Hepatocyte (in vitro differentiated cells): Measurements from ENCODE around the gene SDK1. TPM values are rescaled to one million over a fixed set of nuclear protein-coding genes. Genes with fewer than 3 reads are reported as not detected.

Experiments
- DNase-seq: peaks from one replicate; pipeline ENCODE4 v3.0.0-alpha.2; 2016; ENCODE audit warnings: low spot score
- H2AFZ ChIP-seq: fragments of 200-600 bp; sonication (generic); 2 replicates; pipeline ENCODE4 v1.6.0; 2016; ENCODE audit warnings: antibody characterized with exemption, mild to moderate bottlenecking
- H3K27ac ChIP-seq: fragments of 200-600 bp; sonication (generic); 2 replicates; pipeline ENCODE4 v1.5.1; 2016; ENCODE audit warnings: mild to moderate bottlenecking
- H3K27me3 ChIP-seq: fragments of 200-600 bp; sonication (generic); 2 replicates; pipeline ENCODE4 v1.6.1; 2016
- H3K36me3 ChIP-seq: fragments of 200-600 bp; sonication (generic); replicated peaks from 2 replicates; pipeline ENCODE4 v1.5.1; 2016; ENCODE audit warnings: low read depth; ENCODE audit not compliant: insufficient read depth
- H3K4me1 ChIP-seq: fragments of 200-600 bp; sonication (generic); 2 replicates; pipeline ENCODE4 v1.5.1; 2016; ENCODE audit warnings: mild to moderate bottlenecking, moderate library complexity; ENCODE audit not compliant: insufficient read depth
- H3K4me2 ChIP-seq: fragments of 200-600 bp; sonication (generic); 2 replicates; pipeline ENCODE4 v1.6.0; 2016
- H3K4me3 ChIP-seq: fragments of 200-600 bp; sonication (generic); 2 replicates; pipeline ENCODE4 v1.5.1; 2016; ENCODE audit warnings: mild to moderate bottlenecking
- H3K79me2 ChIP-seq: fragments of 200-600 bp; sonication (generic); 2 replicates; pipeline ENCODE4 v1.6.0; 2017; ENCODE audit warnings: mild to moderate bottlenecking
- H3K9me2 ChIP-seq: fragments of 200-600 bp; sonication (generic); replicated peaks from 2 replicates; pipeline ENCODE4 v1.6.0; 2017; ENCODE audit warnings: mild to moderate bottlenecking; ENCODE audit not compliant: insufficient read depth
- H3K9me3 ChIP-seq: fragments of 200-600 bp; sonication (generic); 2 replicates; pipeline ENCODE4 v1.5.1; 2016; ENCODE audit warnings: low read depth, mild to moderate bottlenecking
- H4K20me1 ChIP-seq: fragments of 200-600 bp; sonication (generic); 2 replicates; pipeline ENCODE4 v1.6.0; 2016; ENCODE audit warnings: mild to moderate bottlenecking; ENCODE audit not compliant: insufficient read depth, poor library complexity, severe bottlenecking
- CTCF ChIP-seq: fragments of 200-600 bp; sonication (generic); IDR thresholded peaks from 2 replicates; pipeline ENCODE4 v1.5.1; 2016; ENCODE audit warnings: antibody characterized with exemption, mild to moderate bottlenecking; ENCODE audit not compliant: poor library complexity
- EZH2 ChIP-seq: fragments of 200-600 bp; sonication (generic); IDR thresholded peaks from 2 replicates; pipeline ENCODE4 v1.6.1; 2016; ENCODE audit warnings: antibody characterized with exemption, mild to moderate bottlenecking, borderline replicate concordance
- EZH2phosphoT487 ChIP-seq: fragments of 200-600 bp; sonication (generic); IDR thresholded peaks from one replicate; pipeline ENCODE4 v1.6.1; 2018; ENCODE audit warnings: antibody characterized with exemption, mild to moderate bottlenecking, low read depth, moderate library complexity; ENCODE audit not compliant: unreplicated experiment, severe bottlenecking
- WGBS: methylation state at CpG from one replicate; pipeline ENCODE4 v1.1.6; 2016; ENCODE audit warnings: low lambda C conversion rate; ENCODE audit errors: missing lambda C conversion rate; 5-methylcytosine and 5-hydroxymethylcytosine counted together
- polyA plus RNA-seq: library from polyadenylated mRNA; unstranded; fragments of >200 nt; fragmentation: Nextera tagmentation; extraction: Ambion mirVana; gene quantifications from 2 replicates; pipeline ENCODE4 v1.2.1, GENCODE V29; 2016
- total RNA-seq: library from RNA; depleted of rRNA; stranded (reverse); fragments of >200 nt; gene quantifications from 2 replicates; pipeline ENCODE4 v1.2.3, GENCODE V29; 2014

Gene SDK1
- total and polyA plus RNA-seq, 2 experiments from 2014 or later, result 4.3 to 10.0 TPM

GRCh38 chr7:3272691-3273141 lies 28.3 kb upstream of the SDK1 start:
- H3K4me2 ChIP-seq, result no peak overlapping the region
- DNase-seq, result peak; percentile 22
- WGBS, result 80% methylated on average over 2 of the region's 2 CpGs
- H3K36me3 ChIP-seq, result no peaks in the 10 kb centered on the region
- H3K79me2 ChIP-seq, result no peaks in the 10 kb centered on the region
- TF ChIP-seq EZH2phosphoT487 (no peak), CTCF (no peak), EZH2 (no peak)
- no peaks in the 10 kb centered on the region for H4K20me1 ChIP-seq
- no peak overlapping the region for H2AFZ ChIP-seq
- H3K4me1 ChIP-seq, result no peaks in the 10 kb centered on the region
- H3K27ac ChIP-seq, result no peak overlapping the region
- H3K27me3 ChIP-seq, result no peaks in the 10 kb centered on the region
- no peaks in the 10 kb centered on the region for H3K9me3 ChIP-seq
- no peak overlapping the region for H3K4me3 ChIP-seq
- H3K9me2 ChIP-seq, result no peaks in the 10 kb centered on the region

DNA sequence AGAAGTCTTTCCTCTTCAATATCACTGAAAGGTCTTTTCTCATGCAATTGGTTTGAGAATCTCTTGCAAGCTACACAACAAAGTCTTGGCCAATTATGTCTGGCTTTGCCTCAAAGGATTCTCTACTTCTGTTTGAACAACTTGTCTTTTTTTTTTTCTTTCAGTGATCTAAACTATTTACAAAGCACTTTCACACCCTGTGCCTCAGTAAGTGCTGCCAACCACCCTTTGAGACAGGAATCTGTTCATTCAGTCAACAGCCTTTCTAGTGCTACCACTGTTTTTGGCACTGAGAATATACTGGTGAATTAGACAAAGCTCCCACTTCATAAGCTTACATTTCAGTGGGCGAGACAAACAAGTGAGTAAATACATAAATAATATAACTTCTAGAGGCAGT lies 26.9 kb upstream of the SDK1 start:
- WGBS, result 100% methylated on average over 1 of the region's 1 CpG
- Histone ChIP-seq H3K9me2 (no peaks in the 10 kb centered on the region), H3K27ac (no peak overlapping the region), H2AFZ (no peak overlapping the region), H3K4me3 (no peak overlapping the region), H3K4me2 (no peak overlapping the region), H3K27me3 (no peaks in the 10 kb centered on the region), H3K9me3 (no peaks in the 10 kb centered on the region), H3K79me2 (no peaks in the 10 kb centered on the region), H3K36me3 (no peaks in the 10 kb centered on the region), H3K4me1 (no peaks in the 10 kb centered on the region), H4K20me1 (no peaks in the 10 kb centered on the region)
- no peak for TF ChIP-seq CTCF
- no peak for TF ChIP-seq EZH2
- no peak for TF ChIP-seq EZH2phosphoT487
- no peak for DNase-seq

GRCh38 chr7:3277604-3278572 lies 23.2 kb upstream of the SDK1 start:
- Histone ChIP-seq H4K20me1 (no peaks in the 10 kb centered on the region), H3K9me3 (no peaks in the 10 kb centered on the region), H3K4me2 (no peak overlapping the region), H3K9me2 (no peaks in the 10 kb centered on the region), H2AFZ (no peak overlapping the region), H3K36me3 (no peaks in the 10 kb centered on the region), H3K79me2 (no peaks in the 10 kb centered on the region), H3K27ac (no peak overlapping the region), H3K4me1 (no peaks in the 10 kb centered on the region), H3K27me3 (no peaks in the 10 kb centered on the region), H3K4me3 (no peak overlapping the region)
- 76% methylated on average over 4 of the region's 4 CpGs for WGBS
- DNase-seq, result no peak
- no peak for TF ChIP-seq EZH2phosphoT487
- TF ChIP-seq EZH2, result no peak
- no peak for TF ChIP-seq CTCF
